DOHH2 (cell line): ENCODE results near the gene MAML1.

Source experiments
- H3F3A ChIP-seq: fragments of 200-600 bp; sonication (generic), shearing (Covaris generic); 2 replicates; pipeline ENCODE4 v1.6.0; 2016; ENCODE audit warnings: antibody characterized with exemption, mild to moderate bottlenecking; ENCODE audit not compliant: control insufficient read depth, insufficient read depth
- H3K27ac ChIP-seq: fragments of 200-600 bp; sonication (generic); 2 replicates; pipeline ENCODE4 v1.5.1; 2014; ENCODE audit warnings: low read depth, mild to moderate bottlenecking, low read length, moderate library complexity
- H3K27me3 ChIP-seq: fragments of 200-600 bp; sonication (generic); 2 replicates; pipeline ENCODE4 v1.6.1; 2014; ENCODE audit warnings: mild to moderate bottlenecking, low read length, mixed read lengths; ENCODE audit not compliant: control insufficient read depth
- H3K36me3 ChIP-seq: fragments of 200-600 bp; sonication (generic); 2 replicates; pipeline ENCODE4 v1.6.1; 2014; ENCODE audit warnings: mild to moderate bottlenecking, low read length, moderate library complexity, mixed read lengths; ENCODE audit not compliant: control insufficient read depth
- H3K4me1 ChIP-seq: fragments of 200-600 bp; sonication (generic); 2 replicates; pipeline ENCODE4 v1.6.1; 2014; ENCODE audit warnings: mild to moderate bottlenecking, low read length, mixed read lengths; ENCODE audit not compliant: control insufficient read depth
- H3K4me2 ChIP-seq: fragments of 200-600 bp; sonication (generic); 2 replicates; pipeline ENCODE4 v1.6.0; 2014; ENCODE audit warnings: mild to moderate bottlenecking, low read length, moderate library complexity
- H3K4me3 ChIP-seq: fragments of 200-600 bp; sonication (generic); 2 replicates; pipeline ENCODE4 v1.5.1; 2014; ENCODE audit warnings: mild to moderate bottlenecking, low read length, mixed read lengths
- H3K79me2 ChIP-seq: fragments of 200-600 bp; sonication (generic); 2 replicates; pipeline ENCODE4 v1.6.1; 2014; ENCODE audit warnings: mild to moderate bottlenecking, low read length, mixed read lengths; ENCODE audit not compliant: control insufficient read depth
- H3K9me2 ChIP-seq: fragments of 200-600 bp; sonication (generic); replicated peaks from 2 replicates; pipeline ENCODE4 v1.6.1; 2014; ENCODE audit warnings: mild to moderate bottlenecking, low read length, mixed read lengths; ENCODE audit not compliant: control insufficient read depth
- H3K9me3 ChIP-seq: fragments of 200-600 bp; sonication (generic); 2 replicates; pipeline ENCODE4 v1.6.1; 2014; ENCODE audit warnings: antibody characterized with exemption, low read length, mixed read lengths; ENCODE audit not compliant: control insufficient read depth, insufficient read depth
- H4K20me1 ChIP-seq: fragments of 200-600 bp; sonication (generic); 2 replicates; pipeline ENCODE4 v1.6.0; 2014; ENCODE audit warnings: low read depth, mild to moderate bottlenecking, antibody characterized with exemption, low read length, moderate library complexity; ENCODE audit not compliant: control insufficient read depth, insufficient read depth
- CTCF ChIP-seq: fragments of 200-600 bp; sonication (generic); IDR thresholded peaks from one replicate; pipeline ENCODE4 v1.5.1; 2014; ENCODE audit warnings: antibody characterized with exemption, mild to moderate bottlenecking, low read depth, low read length; ENCODE audit not compliant: poor library complexity, severe bottlenecking
- EZH2phosphoT487 ChIP-seq: fragments of 200-600 bp; sonication (generic); IDR thresholded peaks from 2 replicates; pipeline ENCODE4 v1.6.1; 2017; ENCODE audit warnings: borderline replicate concordance, mild to moderate bottlenecking, antibody characterized with exemption, low read length, moderate library complexity, mixed read lengths

Gene MAML1

GRCh38 chr5:179825655-179826182 lies 93.1 kb downstream of the MAML1 start:
- peaks cover 12% of the 10 kb centered on the region; the same call in 1 of the 2 replicates for H4K20me1 ChIP-seq
- H3K4me1 ChIP-seq: peaks cover 11% of the 10 kb centered on the region
- TF ChIP-seq CTCF (no peak), EZH2phosphoT487 (no peak)

More at GRCh38 chr5:179825655-179826182, 93.1 kb downstream of the MAML1 start:
- Histone ChIP-seq H3K27ac (no peak overlapping the region), H3K27me3 (no peaks in the 10 kb centered on the region), H3F3A (0 out of 2 replicates have a peak, but pooled peaks cover 3% of the 10 kb centered on the region), H3K36me3 (peaks cover 70% of the 10 kb centered on the region), H3K9me2 (no peaks in the 10 kb centered on the region), H3K4me3 (no peak overlapping the region), H3K9me3 (no peaks in the 10 kb centered on the region), H3K4me2 (no peak overlapping the region), H3K79me2 (peaks cover 23% of the 10 kb centered on the region)
